HAP-1 (cell line): Measurements from ENCODE around the gene COL13A1.

Experiments
- DNase-seq, 2 experiments: peaks; one replicate each; pipeline ENCODE4 v3.0.0-alpha.2; 2016 to 2020; ENCODE audit warnings: low spot score in 2 of 2
- H3K27me3 ChIP-seq: fragments of 250-450 bp; sonication (Bioruptor Pico); 2 replicates; pipeline ENCODE4 v1.5.1; 2020; ENCODE audit warnings: low read depth, mild to moderate bottlenecking, moderate library complexity
- H3K36me3 ChIP-seq: fragments of 250-450 bp; sonication (Bioruptor Pico); replicated peaks from 2 replicates; pipeline ENCODE4 v1.5.1; 2020; ENCODE audit warnings: mild to moderate bottlenecking
- H3K4me1 ChIP-seq: fragments of 250-450 bp; sonication (Bioruptor Pico); 2 replicates; pipeline ENCODE4 v1.5.1; 2020; ENCODE audit warnings: mild to moderate bottlenecking
- H3K4me3 ChIP-seq: fragments of 250-450 bp; sonication (Bioruptor Pico); 2 replicates; pipeline ENCODE4 v1.5.1; 2020; ENCODE audit warnings: mild to moderate bottlenecking, moderate library complexity
- H3K9me3 ChIP-seq: fragments of 250-450 bp; sonication (Bioruptor Pico); 2 replicates; pipeline ENCODE4 v1.5.1; 2020; ENCODE audit warnings: mild to moderate bottlenecking, moderate library complexity
- in situ Hi-C: fragments of 300-500 bp; cut with MboI; formaldehyde crosslinking; loops from 3 replicates; pipeline ENCODE4 v1.14.3; 2020; ENCODE audit warnings: low sequenced_read_pairs, inconsistent platforms, mixed read lengths

The COL13A1 gene

DNA sequence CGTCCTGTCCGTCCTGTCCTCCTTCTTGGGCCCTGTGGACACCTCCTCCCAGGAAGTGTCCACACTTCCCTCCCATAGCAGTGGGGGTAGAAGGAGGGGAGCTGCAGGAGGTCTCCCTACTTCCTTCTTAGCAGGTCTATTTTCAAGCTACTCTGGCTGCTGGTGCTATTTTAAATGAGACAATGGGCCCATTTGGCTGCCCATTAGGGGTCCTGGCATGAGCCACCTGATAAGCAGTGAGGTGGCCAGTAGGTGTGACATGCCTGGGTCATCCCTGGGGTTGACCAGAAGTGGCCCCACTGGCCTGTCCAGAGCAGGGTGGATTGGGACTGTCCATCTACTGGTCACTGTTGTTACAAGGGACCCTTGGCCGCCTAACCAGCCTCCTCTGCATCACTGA, 75.2 kb downstream of the COL13A1 start:
- no peak for DNase-seq

DNA sequence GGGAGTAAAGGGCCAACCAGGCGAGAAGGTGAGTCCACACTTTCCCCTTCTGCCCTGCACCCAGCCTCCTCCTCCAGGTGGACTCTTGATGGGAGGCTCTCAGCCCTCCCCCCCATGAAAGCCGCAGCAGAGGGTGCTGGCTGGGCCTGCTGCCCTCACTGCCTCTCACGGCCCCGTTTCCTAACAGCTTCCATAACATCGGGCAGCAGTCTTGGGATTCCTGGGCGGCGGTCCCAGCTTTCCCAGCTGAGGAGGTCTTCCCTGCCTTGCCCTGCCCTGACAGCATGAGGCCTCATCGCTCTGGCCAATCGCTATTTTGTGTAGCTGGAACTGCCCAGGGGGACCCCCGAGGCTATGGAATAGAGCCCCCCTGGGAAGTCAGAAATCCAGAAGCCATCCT, 76.3 kb downstream of the COL13A1 start:
- Histone ChIP-seq H3K9me3 (no peaks in the 10 kb centered on the region), H3K27me3 (no peaks in the 10 kb centered on the region), H3K4me1 (peaks cover 6% of the 10 kb centered on the region), H3K36me3 (no peaks in the 10 kb centered on the region), H3K4me3 (no peak overlapping the region)
- in situ Hi-C loops: no loop called here
- DNase-seq: no peak

More for the DNA sequence above, 75.2 kb downstream of the COL13A1 start:
- Histone ChIP-seq H3K36me3 (no peaks in the 10 kb centered on the region), H3K9me3 (no peaks in the 10 kb centered on the region), H3K27me3 (no peaks in the 10 kb centered on the region), H3K4me1 (peaks cover 8% of the 10 kb centered on the region), H3K4me3 (no peak overlapping the region)
- in situ Hi-C loops: no loop called here

DNA sequence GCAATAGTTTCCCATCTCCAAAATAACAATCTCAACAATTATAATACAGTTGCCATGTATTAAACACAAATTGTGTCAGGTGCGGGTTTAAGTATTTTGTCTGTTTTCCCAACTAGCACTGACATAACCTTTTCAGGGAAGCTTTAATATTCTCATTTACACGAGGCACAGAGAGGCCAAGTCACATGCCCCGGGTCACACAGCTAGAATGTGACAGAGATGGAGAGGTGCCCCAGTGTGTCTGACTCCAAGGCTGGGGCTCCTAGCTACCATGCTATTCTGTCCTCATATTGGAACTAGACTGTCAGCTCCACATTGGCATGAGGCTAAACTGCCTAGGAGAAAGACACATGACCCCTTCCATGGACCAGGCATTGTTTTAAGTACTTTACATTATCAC, 77.2 kb downstream of the COL13A1 start:
- in situ Hi-C loops: no loop called here
- no peak for DNase-seq
- no peaks in the 10 kb centered on the region for H3K4me1 ChIP-seq

DNA sequence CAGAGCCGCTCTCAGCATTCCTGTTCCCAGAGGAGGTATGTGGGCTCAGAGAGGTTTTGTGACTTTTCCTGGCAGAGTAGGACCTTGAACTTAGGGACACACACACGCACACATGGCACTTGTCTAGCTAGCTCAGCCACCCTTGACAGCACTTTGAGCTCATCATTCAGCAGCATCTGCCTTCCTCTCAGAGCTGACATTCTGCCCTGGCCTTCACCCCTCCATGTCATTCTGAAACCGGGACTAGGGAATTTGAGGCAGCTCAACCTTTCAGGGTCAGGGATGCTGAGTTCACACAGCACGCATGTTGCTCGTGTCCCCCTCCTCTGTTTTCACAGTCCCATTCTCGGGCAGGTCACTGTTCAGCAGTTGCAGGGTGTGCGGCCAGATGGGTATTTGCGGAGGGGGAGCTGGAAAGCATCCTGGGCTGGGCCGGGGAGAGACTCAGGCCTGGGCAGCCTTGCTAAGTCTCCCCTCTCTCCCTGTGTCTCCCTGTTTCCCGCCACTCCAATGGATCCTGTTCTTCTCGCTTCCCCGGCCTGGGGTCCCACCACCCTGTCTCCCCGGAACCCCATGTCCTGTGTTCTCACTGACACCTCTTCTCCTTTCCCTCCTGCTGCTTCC, 78.0 kb downstream of the COL13A1 start:
- no peak for DNase-seq
- H3K4me1 ChIP-seq: no peaks in the 10 kb centered on the region
- H3K9me3 ChIP-seq: no peaks in the 10 kb centered on the region
- H3K27me3 ChIP-seq: no peaks in the 10 kb centered on the region
- in situ Hi-C loops: no loop called here
- H3K36me3 ChIP-seq: no peaks in the 10 kb centered on the region
- H3K4me3 ChIP-seq: no peak overlapping the region

More for the DNA sequence above, 77.2 kb downstream of the COL13A1 start:
- Histone ChIP-seq H3K27me3 (no peaks in the 10 kb centered on the region), H3K36me3 (no peaks in the 10 kb centered on the region), H3K9me3 (no peaks in the 10 kb centered on the region), H3K4me3 (no peak overlapping the region)

DNA sequence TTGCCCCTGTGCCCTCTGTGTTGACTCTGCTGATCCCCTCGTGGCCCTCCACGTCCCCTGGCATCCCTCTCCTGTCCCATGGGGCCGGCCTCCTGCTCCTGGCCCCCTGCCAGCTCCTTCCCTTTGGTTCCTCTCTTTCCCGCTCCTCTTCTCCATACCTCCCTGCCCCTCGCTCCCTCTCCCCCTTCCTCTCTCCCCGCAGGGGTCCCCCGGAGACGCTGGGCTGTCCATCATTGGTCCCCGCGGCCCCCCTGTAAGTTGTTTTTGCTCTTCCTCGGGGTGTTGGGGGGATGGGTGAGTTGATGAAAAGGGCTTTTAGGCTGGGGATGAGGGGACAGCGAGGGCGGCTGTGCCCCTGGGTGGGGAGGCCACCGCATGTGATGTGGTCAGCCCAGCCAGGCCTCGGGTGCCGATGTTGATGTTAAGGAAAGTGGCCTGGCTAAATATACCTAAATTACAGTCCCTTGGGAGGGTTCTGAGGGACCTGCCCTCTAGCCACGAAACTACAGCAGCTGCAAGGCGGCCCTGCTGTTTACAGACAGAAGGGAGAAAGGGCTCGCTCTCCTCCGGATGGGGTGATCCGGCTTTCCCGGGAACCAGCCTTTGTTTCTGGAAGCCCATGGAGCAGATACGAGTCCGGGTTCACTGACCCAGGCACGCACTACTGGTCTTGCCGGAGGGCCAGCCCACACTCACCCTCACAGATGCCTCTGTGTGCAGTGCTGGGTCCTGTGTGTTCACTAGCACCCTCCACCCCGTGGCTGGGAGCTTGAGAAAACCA, 78.8 kb downstream of the COL13A1 start:
- Histone ChIP-seq H3K4me1 (no peaks in the 10 kb centered on the region), H3K27me3 (no peaks in the 10 kb centered on the region), H3K9me3 (no peaks in the 10 kb centered on the region), H3K36me3 (no peaks in the 10 kb centered on the region), H3K4me3 (no peak overlapping the region)
- in situ Hi-C loops: no loop called here
- DNase-seq: no peak

DNA sequence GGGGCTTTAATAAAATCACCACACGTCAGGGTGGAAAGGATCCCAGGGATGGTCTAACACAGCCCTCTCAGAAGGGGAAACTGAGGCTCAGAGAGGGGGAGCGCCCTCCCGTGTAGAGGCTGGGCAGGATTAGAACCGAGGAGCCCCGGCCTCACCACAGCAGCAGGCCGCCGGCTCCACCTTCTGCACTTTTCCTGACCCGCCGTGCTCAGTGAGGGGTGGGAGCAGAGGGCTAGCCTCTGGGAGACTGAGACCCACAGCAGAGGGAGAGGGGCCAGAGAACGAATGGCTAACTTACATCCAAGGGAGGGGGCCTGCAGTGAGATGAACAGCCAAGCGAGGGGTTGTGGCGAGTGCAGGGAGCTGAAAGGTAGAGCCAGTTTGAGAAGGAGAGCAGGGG, 79.5 kb downstream of the COL13A1 start:
- in situ Hi-C loops: no loop called here
- no peaks in the 10 kb centered on the region for H3K9me3 ChIP-seq
- DNase-seq: no peak
- no peak overlapping the region for H3K4me3 ChIP-seq
- no peaks in the 10 kb centered on the region for H3K27me3 ChIP-seq
- H3K36me3 ChIP-seq: no peaks in the 10 kb centered on the region
- H3K4me1 ChIP-seq: no peaks in the 10 kb centered on the region

DNA sequence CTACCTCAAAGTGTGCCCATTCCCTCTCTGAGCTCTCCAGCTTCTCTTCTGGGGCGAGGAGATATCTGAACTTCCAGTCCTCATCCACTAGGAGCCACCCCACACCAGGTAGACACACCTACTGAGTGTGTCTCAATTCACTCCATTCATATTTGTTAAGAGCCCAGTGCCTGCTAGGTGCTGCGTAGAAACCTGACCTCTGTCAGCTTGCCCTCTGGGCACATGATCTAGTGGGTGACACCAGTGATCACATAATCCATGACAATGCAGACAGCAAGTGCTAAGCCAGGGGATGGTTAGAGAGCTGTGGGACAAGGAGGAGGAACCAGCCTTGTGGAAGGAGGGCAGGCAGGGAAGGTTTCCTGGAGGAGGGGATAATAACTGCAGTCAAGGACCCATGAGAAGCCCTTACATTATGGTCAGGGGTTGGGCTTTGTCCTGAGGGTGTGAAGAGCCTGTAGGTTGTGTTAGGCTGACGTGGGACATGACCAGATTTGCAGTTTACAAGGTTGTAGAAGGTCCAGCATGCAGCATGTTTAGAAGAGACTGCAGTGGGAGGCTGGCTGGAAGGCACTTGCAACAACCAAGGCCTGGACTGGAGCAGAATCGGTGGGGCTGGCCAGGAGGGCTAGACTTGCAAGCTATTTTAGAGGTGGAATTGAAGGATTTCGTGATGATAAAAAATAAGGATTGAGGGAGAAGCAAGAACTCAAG, 81.8 kb downstream of the COL13A1 start:
- Histone ChIP-seq H3K4me3 (no peak overlapping the region), H3K4me1 (no peaks in the 10 kb centered on the region), H3K36me3 (no peaks in the 10 kb centered on the region), H3K9me3 (no peaks in the 10 kb centered on the region), H3K27me3 (no peaks in the 10 kb centered on the region)
- DNase-seq: no peak
- in situ Hi-C loops: no loop called here

DNA sequence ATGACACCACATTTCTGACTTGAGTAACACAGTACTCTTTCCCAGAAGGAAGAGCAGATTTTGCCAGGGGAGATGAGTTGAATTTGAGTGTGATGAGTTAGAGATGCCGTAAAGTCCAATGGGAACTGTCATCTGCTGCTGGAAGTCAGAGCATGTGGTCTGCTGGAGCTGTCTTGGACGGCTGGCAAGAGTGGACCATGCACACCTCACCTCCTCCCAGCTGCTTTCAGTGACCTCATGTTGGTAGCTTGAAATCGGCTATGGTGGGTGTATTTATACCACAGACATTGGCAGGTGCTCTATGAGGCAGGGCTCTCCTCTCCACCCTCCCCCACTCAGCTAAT, 82.3 kb downstream of the COL13A1 start:
- DNase-seq: no peak

DNA sequence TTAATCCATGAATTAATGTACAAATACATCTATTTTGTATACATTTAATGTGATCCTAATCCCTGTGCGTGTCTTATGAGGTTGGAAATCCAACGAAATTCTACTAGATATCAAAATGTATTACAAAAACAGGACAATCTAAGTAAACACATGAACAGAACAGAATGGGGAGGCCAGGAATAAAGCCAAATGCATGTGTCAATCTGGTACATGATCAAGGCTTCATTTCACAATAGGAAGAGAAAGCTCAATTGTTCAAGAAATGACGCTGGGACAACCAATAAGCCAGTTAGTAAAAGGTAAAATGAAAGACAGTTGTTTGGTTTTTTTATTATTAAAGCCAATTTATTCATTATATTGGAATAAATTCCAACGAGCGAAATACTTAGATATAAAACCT, 83.0 kb downstream of the COL13A1 start:
- Histone ChIP-seq H3K4me1 (no peaks in the 10 kb centered on the region), H3K9me3 (no peaks in the 10 kb centered on the region), H3K36me3 (no peaks in the 10 kb centered on the region), H3K27me3 (no peaks in the 10 kb centered on the region), H3K4me3 (no peak overlapping the region)
- DNase-seq: no peak
- in situ Hi-C loops: no loop called here

More for the DNA sequence above, 82.3 kb downstream of the COL13A1 start:
- in situ Hi-C loops: no loop called here
- Histone ChIP-seq H3K4me3 (no peak overlapping the region), H3K4me1 (no peaks in the 10 kb centered on the region), H3K36me3 (no peaks in the 10 kb centered on the region), H3K9me3 (no peaks in the 10 kb centered on the region), H3K27me3 (no peaks in the 10 kb centered on the region)

DNA sequence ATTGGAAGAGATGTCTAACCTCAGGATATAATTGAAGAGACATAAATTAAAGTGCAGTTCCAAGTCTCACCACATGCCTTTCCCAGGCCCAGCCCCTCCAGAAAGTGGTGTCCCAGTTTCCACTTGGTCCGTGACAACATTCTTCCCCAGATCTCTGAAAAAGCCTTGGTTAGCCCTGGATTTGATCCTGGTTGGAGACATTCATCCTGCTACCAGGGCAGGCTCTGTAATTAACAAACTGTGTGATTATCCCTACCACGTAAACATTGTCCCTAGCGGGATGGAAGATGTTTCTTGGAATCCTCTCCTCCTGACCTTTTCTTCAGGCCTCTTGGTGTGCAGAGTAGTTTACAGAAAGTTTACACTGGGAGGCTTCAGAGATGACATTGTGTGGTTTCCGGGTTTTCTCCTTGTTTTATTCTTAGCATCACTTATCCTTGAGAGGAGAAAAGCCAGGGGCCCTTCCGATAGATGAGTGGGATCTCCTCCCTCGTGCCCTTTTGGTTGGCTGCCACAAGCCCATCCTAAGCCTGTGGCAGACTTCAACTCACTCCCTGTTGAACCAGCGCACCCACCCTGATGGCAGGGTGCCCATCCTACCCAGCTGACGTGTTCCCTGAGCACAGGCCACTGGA, 83.8 kb downstream of the COL13A1 start:
- in situ Hi-C loops: no loop called here
- Histone ChIP-seq H3K9me3 (no peaks in the 10 kb centered on the region), H3K4me3 (no peak overlapping the region), H3K4me1 (no peaks in the 10 kb centered on the region), H3K36me3 (no peaks in the 10 kb centered on the region), H3K27me3 (no peaks in the 10 kb centered on the region)
- no peak for DNase-seq

DNA sequence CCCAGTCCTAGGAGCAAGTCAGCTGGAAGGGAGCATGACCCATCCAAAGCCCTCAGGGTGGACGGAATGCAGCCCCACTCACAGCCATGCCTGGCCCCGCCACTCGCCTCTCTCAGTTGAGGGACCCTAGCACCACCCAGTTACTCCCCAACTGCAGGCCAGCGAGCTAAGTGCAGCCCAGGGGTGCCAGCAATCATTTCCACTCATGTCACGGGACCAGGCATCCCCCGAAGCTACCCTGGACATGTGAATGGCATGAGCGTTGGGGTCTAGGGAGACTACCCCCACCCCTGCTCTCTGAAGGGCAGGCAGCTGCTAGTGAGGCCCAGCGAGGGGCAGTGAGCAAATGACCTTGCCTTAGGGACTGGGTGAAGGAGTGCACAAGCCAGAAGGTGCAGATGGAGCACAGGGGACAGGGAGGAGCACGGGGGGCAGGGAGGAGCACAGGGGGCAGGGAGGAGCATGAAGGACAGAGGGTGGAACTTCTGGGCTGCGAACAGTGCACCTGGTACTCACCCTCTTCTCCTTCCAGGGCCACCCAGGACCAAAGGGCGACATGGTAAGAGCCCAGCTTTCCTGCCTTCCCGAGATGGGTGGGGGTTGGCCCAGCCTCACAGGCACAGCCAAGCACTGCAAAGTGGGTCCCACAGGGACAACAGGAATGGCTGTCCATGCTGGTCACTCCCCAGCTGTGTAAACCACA, 87.3 kb downstream of the COL13A1 start:
- DNase-seq: no peak
- H3K27me3 ChIP-seq: no peaks in the 10 kb centered on the region
- in situ Hi-C loops: no loop called here
- no peaks in the 10 kb centered on the region for H3K36me3 ChIP-seq
- no peaks in the 10 kb centered on the region for H3K9me3 ChIP-seq
- H3K4me3 ChIP-seq: no peak overlapping the region
- no peaks in the 10 kb centered on the region for H3K4me1 ChIP-seq

DNA sequence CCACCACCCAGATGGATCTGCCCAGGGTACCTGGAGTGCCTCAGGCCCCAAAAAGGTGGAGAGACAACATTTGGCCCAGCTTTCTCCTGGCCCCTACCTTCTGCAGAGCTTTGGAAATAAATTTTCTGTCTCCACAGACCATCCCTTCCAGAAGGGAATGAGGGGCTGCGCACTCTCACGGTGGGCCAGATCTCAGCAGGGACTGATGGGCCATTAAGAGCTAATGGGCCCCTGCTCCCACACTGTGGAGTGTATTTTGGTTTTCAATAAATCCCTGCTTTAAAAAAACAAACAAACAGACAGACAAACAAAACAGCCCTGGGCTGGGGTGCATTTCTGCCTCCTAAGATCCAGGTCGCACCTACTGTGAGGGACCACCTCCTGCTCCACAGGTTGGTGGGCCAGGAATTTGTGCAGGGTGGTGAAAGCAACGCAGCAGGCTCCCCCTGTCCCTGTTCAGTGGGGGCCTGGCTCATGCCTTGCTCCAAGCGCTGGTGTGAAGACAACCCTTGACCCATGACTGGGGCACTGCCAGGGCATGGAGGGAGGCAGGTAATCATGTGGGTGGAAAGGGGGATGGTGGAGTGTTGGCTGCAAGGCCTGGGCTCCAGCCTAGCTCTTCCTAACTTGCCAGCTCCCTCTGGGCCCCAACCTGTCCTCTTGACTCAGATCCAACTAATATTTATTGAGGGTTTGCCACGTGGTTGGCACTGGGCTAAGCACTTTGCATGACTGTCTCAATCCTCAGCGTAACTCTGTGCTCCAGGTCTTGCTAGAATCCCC, 88.5 kb downstream of the COL13A1 start:
- Histone ChIP-seq H3K9me3 (no peaks in the 10 kb centered on the region), H3K4me3 (no peak overlapping the region), H3K36me3 (no peaks in the 10 kb centered on the region), H3K4me1 (no peaks in the 10 kb centered on the region), H3K27me3 (no peaks in the 10 kb centered on the region)
- in situ Hi-C loops: no loop called here
- DNase-seq: no peak

DNA sequence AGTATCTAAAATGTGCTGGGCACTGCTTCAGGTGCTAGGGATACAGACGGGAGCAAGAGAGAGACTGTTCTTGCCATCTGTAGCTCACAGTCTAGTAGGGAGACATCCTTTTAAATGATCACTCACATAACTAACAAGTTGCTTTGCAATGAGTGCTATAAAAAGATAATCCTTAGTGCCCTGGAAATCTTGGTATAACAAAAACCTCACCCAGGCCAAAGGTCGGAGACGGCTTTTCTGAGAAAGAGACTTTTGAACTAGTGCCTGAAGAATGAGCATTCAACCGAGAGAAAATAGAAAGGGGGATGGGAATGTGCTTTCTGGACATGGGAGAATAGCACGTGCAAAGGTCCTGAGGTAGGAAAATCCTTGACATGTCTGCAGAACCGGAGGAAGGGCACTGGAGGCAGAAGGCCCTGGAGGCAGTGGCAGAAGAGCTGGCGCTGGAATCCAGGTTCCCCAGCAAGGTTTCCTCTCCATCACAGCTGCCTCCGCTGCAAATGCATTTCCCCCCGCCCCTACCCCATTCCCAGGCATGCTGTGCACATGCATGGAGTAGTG, 89.4 kb downstream of the COL13A1 start:
- in situ Hi-C loops: no loop called here
- Histone ChIP-seq H3K36me3 (no peaks in the 10 kb centered on the region), H3K4me1 (no peaks in the 10 kb centered on the region), H3K27me3 (no peaks in the 10 kb centered on the region), H3K4me3 (no peak overlapping the region), H3K9me3 (no peaks in the 10 kb centered on the region)
- no peak for DNase-seq
